CD4-positive, CD25-positive, alpha-beta regulatory T cell (primary cell): Measurements from ENCODE around the gene SLC25A42. TPM values are rescaled to one million over a fixed set of nuclear protein-coding genes. Genes with fewer than 3 reads are reported as not detected.
A peak's percentile ranks its signal among the peaks of the same experiment; 100 is the strongest.
"Not testable (repeated sequence)": the region's sequence is repeated elsewhere in the genome, so short reads cannot be mapped to it uniquely, and the experiment has no call there.

Experiments used
- ATAC-seq, 2 donors: fragments of 150-1000 bp; cut with Tn5 transposase; one replicate each; pipeline ENCODE4 v1.10.0; 2021; ENCODE audit warnings: low read depth in 2 of 2, moderate number of reproducible peaks in 2 of 2, moderate library complexity in 1 of 2
- DNase-seq, 3 donors: peaks; one replicate each; pipeline versions ENCODE4 v3.0.0 to v3.0.0-alpha.2; 2012 to 2022; ENCODE audit warnings: mixed read lengths in 1 of 3
- H3K27ac ChIP-seq: one replicate; pipeline ENCODE4 v1.7.0; 2013; ENCODE audit warnings: mild to moderate bottlenecking, low read length; ENCODE audit not compliant: insufficient read depth, poor library complexity, severe bottlenecking
- H3K27me3 ChIP-seq: one replicate; pipeline ENCODE4 v1.7.0; 2013; ENCODE audit warnings: low read length; ENCODE audit not compliant: control insufficient read depth, insufficient read depth
- H3K36me3 ChIP-seq: one replicate; pipeline ENCODE4 v1.7.0; 2013; ENCODE audit warnings: mild to moderate bottlenecking, low read length, moderate library complexity; ENCODE audit not compliant: control insufficient read depth, insufficient read depth
- H3K4me1 ChIP-seq: 2 replicates; pipeline ENCODE4 v1.7.0; 2013; ENCODE audit warnings: mild to moderate bottlenecking, low read length; ENCODE audit not compliant: insufficient read depth, control insufficient read depth, poor library complexity, severe bottlenecking
- H3K4me3 ChIP-seq: one replicate; pipeline ENCODE4 v1.7.0; 2013; ENCODE audit warnings: low read depth, mild to moderate bottlenecking, low read length, moderate library complexity
- H3K9me3 ChIP-seq, 2 experiments: 1 replicate in 1 of 2; 2 replicates in 1 of 2; pipeline ENCODE4 v1.7.0; 2013; ENCODE audit warnings: low read length in 2 of 2, mild to moderate bottlenecking in 1 of 2, moderate library complexity in 1 of 2; ENCODE audit not compliant: control insufficient read depth in 2 of 2
- H3K27ac Mint-ChIP-seq, 3 donors: one replicate each; pipeline ENCODE4 v1.8.0; 2020 to 2022; ENCODE audit warnings: mild to moderate bottlenecking in 3 of 3, mixed read lengths in 3 of 3, moderate library complexity in 2 of 3
- H3K27me3 Mint-ChIP-seq: one replicate; pipeline ENCODE4 v1.8.0; 2022; ENCODE audit warnings: mild to moderate bottlenecking, mixed read lengths
- H3K36me3 Mint-ChIP-seq: one replicate; pipeline ENCODE4 v1.8.0; 2020; ENCODE audit warnings: mixed read lengths
- H3K4me1 Mint-ChIP-seq, 4 donors: one replicate each; pipeline ENCODE4 v1.8.0; 2020 to 2022; ENCODE audit warnings: mixed read lengths in 4 of 4, mild to moderate bottlenecking in 1 of 4
- H3K4me3 Mint-ChIP-seq, 4 donors: one replicate each; pipeline ENCODE4 v1.8.0; 2020 to 2022; ENCODE audit warnings: mild to moderate bottlenecking in 4 of 4, mixed read lengths in 4 of 4, moderate library complexity in 3 of 4
- H3K9me3 Mint-ChIP-seq, 7 donors: one replicate each; pipeline ENCODE4 v1.8.0; 2020 to 2022; ENCODE audit warnings: mixed read lengths in 7 of 7, mild to moderate bottlenecking in 3 of 7, moderate library complexity in 2 of 7
- polyA plus RNA-seq, 4 donors: library from polyadenylated mRNA; unstranded; fragments of 300-500 nt; fragmentation: Illumina TruSeq; gene quantifications; one replicate each; pipeline ENCODE4 v1.2.3, GENCODE V29; 2021
- total RNA-seq: library from RNA; stranded (reverse); gene quantifications from one replicate; pipeline ENCODE4 v1.2.3, GENCODE V29; 2022

Gene SLC25A42
- total and polyA plus RNA-seq, 5 donors from 2014 or later = 10.4 to 32.2 (median 19.0) TPM

GRCh38 chr19:19105365-19106055, 41.7 kb downstream of the SLC25A42 start:
- H3K4me3 ChIP-seq = no peak overlapping the region
- Mint-ChIP-seq H3K27ac (no peak overlapping the region), H3K9me3 (peaks cover 0 to 1% (median 0%) of the 10 kb centered on the region in 7 donors)

DNA sequence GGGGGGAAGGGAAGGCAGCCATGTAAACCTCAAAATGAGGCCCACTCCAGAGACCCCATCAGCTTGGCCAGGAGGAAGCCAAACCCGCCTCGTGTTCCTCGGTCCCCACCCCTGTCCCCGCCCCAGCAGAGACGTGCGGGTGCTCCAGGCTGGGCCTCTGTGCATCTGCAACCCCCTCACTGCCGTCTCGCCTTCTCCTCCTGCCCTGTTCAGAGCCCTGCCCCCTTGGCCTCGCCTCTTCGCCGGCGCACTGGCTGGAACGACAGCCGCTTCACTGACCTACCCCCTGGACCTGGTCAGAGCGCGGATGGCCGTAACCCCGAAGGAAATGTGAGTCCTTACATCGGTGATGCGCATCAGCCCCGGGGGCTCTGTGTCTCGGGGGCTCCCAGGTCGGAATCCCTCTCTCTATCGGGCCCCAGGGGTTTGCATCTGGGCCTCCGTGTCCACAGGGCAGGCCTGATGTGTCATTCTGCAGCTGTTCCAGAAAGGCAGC, 42.3 kb downstream of the SLC25A42 start:
- Mint-ChIP-seq H3K36me3 (no peaks in the 10 kb centered on the region), H3K9me3 (no peaks in the 10 kb centered on the region), H3K4me3 (no peak overlapping the region), H3K4me1 (peaks cover 0 to 9% (median 1%) of the 10 kb centered on the region in 4 donors), H3K27me3 (no peaks in the 10 kb centered on the region), H3K27ac (no peak overlapping the region)
- Histone ChIP-seq H3K4me3 (no peak overlapping the region), H3K4me1 (peaks cover 6% of the 10 kb centered on the region), H3K27me3 (no peaks in the 10 kb centered on the region), H3K27ac (no peak overlapping the region), H3K9me3 (no peaks in the 10 kb centered on the region), H3K36me3 (peaks cover 14% of the 10 kb centered on the region)
- ATAC-seq (no peak), DNase-seq (no peak)

More at GRCh38 chr19:19105365-19106055, 41.7 kb downstream of the SLC25A42 start:
- Histone ChIP-seq H3K27ac (no peak overlapping the region), H3K27me3 (no peaks in the 10 kb centered on the region), H3K36me3 (peaks cover 19% of the 10 kb centered on the region), H3K9me3 (no peaks in the 10 kb centered on the region), H3K4me1 (peaks cover 4% of the 10 kb centered on the region)
- Mint-ChIP-seq H3K36me3 (peaks cover 4% of the 10 kb centered on the region), H3K27me3 (no peaks in the 10 kb centered on the region), H3K4me1 (peaks cover 0 to 10% (median 1%) of the 10 kb centered on the region in 4 donors), H3K4me3 (no peak overlapping the region)
- ATAC-seq (no peak), DNase-seq (peak in 1 of 3 donors; percentile 7)

- H3K9me3 ChIP-seq, H3K4me3 ChIP-seq, H3K27me3 ChIP-seq, ATAC-seq, H3K27ac Mint-ChIP-seq, H3K4me3 Mint-ChIP-seq, H3K27me3 Mint-ChIP-seq, H3K36me3 Mint-ChIP-seq, H3K9me3 Mint-ChIP-seq, H3K4me1 ChIP-seq, H3K27ac ChIP-seq, DNase-seq: not testable (repeated sequence)
- peaks cover 10% of the 10 kb centered on the region for H3K36me3 ChIP-seq
- peaks cover 0 to 10% (median 1%) of the 10 kb centered on the region in 4 donors for H3K4me1 Mint-ChIP-seq
Observed at GRCh38 chr19:19106938-19107337, 43.1 kb downstream of the SLC25A42 start.

GRCh38 chr19:19107654-19108053, 43.9 kb downstream of the SLC25A42 start:
- Mint-ChIP-seq H3K36me3 (no peaks in the 10 kb centered on the region), H3K27me3 (no peaks in the 10 kb centered on the region), H3K4me1 (peaks cover 0 to 13% (median 1%) of the 10 kb centered on the region in 4 donors), H3K4me3 (peak overlapping the region in 1 of 4 donors; percentile 25), H3K27ac (no peak overlapping the region), H3K9me3 (peaks cover 0 to 2% (median 0%) of the 10 kb centered on the region in 7 donors)
- Histone ChIP-seq H3K4me1 (peaks cover 6% of the 10 kb centered on the region), H3K27ac (no peak overlapping the region), H3K4me3 (no peak overlapping the region), H3K27me3 (no peaks in the 10 kb centered on the region), H3K36me3 (peaks cover 10% of the 10 kb centered on the region), H3K9me3 (no peaks in the 10 kb centered on the region)
- no peak for ATAC-seq
- DNase-seq = no peak

GRCh38 chr19:19109601-19110000, 45.8 kb downstream of the SLC25A42 start:
- Mint-ChIP-seq H3K27me3 (no peaks in the 10 kb centered on the region), H3K4me1 (peaks cover 0 to 12% (median 1%) of the 10 kb centered on the region in 4 donors), H3K4me3 (no peak overlapping the region), H3K9me3 (peaks cover 0 to 2% (median 0%) of the 10 kb centered on the region in 7 donors), H3K27ac (no peak overlapping the region), H3K36me3 (no peaks in the 10 kb centered on the region)
- no peak overlapping the region for H3K4me3 ChIP-seq
- H3K9me3 ChIP-seq = no peaks in the 10 kb centered on the region
- H3K4me1 ChIP-seq = peaks cover 6% of the 10 kb centered on the region
- H3K36me3 ChIP-seq = peaks cover 10% of the 10 kb centered on the region
- no peaks in the 10 kb centered on the region for H3K27me3 ChIP-seq
- H3K27ac ChIP-seq = no peak overlapping the region
- ATAC-seq = no peak
- no peak for DNase-seq

- Histone ChIP-seq H3K36me3 (peaks cover 10% of the 10 kb centered on the region), H3K4me1 (peaks cover 6% of the 10 kb centered on the region), H3K27ac (no peak overlapping the region), H3K27me3 (no peaks in the 10 kb centered on the region), H3K9me3 (no peaks in the 10 kb centered on the region), H3K4me3 (no peak overlapping the region)
- Mint-ChIP-seq H3K27ac (no peak overlapping the region), H3K4me3 (no peak overlapping the region), H3K36me3 (no peaks in the 10 kb centered on the region), H3K4me1 (peaks cover 0 to 7% (median 1%) of the 10 kb centered on the region in 4 donors), H3K9me3 (peaks cover 0 to 2% (median 0%) of the 10 kb centered on the region in 7 donors), H3K27me3 (no peaks in the 10 kb centered on the region)
- DNase-seq (peak in 2 of 3 donors; percentile 17 to 35), ATAC-seq (no peak)
Observed at GRCh38 chr19:19110410-19111135, 46.8 kb downstream of the SLC25A42 start.

DNA sequence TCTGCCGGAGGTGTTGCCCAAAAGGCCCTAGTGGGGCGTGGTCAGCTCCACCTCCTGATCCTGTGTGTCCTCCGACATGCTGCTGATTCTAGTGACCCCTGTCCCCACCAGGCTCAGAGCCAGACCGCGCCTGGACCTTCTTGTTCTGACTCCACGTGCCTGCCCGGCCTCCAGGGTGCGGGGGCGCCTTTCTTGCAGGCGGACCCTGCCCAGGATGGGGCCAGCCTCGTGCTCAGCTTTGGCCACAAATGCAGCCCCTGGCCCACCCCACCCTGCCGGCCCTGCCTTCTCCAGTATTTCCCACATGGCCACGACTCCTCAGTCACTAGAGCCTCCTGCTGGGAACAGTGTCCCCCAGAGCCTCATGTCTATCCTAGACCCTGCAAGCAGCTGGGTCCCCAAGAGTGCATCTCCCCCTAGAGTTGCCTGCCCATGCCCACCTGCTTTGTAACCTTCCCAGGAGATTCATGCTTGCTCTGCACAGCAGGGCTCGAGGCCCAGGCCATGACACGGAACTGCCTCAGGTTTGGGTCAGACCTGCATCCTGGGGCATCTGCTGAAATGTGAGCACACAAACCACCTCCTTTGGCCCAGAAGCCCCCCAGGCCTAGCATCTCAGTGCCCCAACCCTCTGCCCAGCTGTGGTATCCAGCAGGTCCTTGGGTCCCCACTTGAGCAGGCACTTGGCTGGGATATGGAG, 47.5 kb downstream of the SLC25A42 start:
- Histone ChIP-seq H3K4me3 (no peak overlapping the region), H3K27me3 (no peaks in the 10 kb centered on the region), H3K36me3 (peaks cover 10% of the 10 kb centered on the region), H3K9me3 (no peaks in the 10 kb centered on the region), H3K27ac (no peak overlapping the region), H3K4me1 (peaks cover 6% of the 10 kb centered on the region)
- H3K4me1 Mint-ChIP-seq = peaks cover 0 to 7% (median 1%) of the 10 kb centered on the region in 4 donors
- peaks cover 0 to 2% (median 0%) of the 10 kb centered on the region in 7 donors for H3K9me3 Mint-ChIP-seq
- DNase-seq (no peak), ATAC-seq (no peak)
- H3K27ac Mint-ChIP-seq = no peak overlapping the region
- no peak overlapping the region for H3K4me3 Mint-ChIP-seq
- no peaks in the 10 kb centered on the region for H3K27me3 Mint-ChIP-seq
- H3K36me3 Mint-ChIP-seq = no peaks in the 10 kb centered on the region
